Activated effector memory CD4-positive, alpha-beta T cell treated with Interleukin-2 at 50 U/mL for 16 hours (primary cell): ENCODE data around the gene KHDRBS2.
"Not testable (repeated sequence)": the region's sequence is repeated elsewhere in the genome, so short reads cannot be mapped to it uniquely, and the experiment has no call there.

ENCODE experiments used
- DNase-seq: peaks from one replicate; pipeline ENCODE4 v3.0.0-alpha.2; 2020

Gene KHDRBS2

GRCh38 chr6:61835237-61835636 lies 450.8 kb downstream of the KHDRBS2 start:
- DNase-seq, result no peak

GRCh38 chr6:61833176-61833755 lies 452.8 kb downstream of the KHDRBS2 start:
- no peak for DNase-seq

- DNase-seq, result no peak
Measured at GRCh38 chr6:61817716-61818115, 468.3 kb downstream of the KHDRBS2 start.

GRCh38 chr6:61810047-61810446 lies 476.0 kb downstream of the KHDRBS2 start:
- DNase-seq, result no peak

GRCh38 chr6:61809004-61809595 lies 476.9 kb downstream of the KHDRBS2 start:
- no peak for DNase-seq

- no peak for DNase-seq
Measured at GRCh38 chr6:61787998-61788397, 498.0 kb downstream of the KHDRBS2 start.

GRCh38 chr6:61769446-61769845 lies 516.6 kb downstream of the KHDRBS2 start:
- not testable (repeated sequence) for DNase-seq

- no peak for DNase-seq
Measured at GRCh38 chr6:61755739-61756138, 530.3 kb downstream of the KHDRBS2 start.

GRCh38 chr6:61751986-61752385 lies 534.0 kb downstream of the KHDRBS2 start:
- DNase-seq, result no peak

GRCh38 chr6:61745994-61746393 lies 540.0 kb downstream of the KHDRBS2 start:
- DNase-seq, result no peak

GRCh38 chr6:61711849-61712248 lies 574.2 kb downstream of the KHDRBS2 start:
- no peak for DNase-seq

GRCh38 chr6:61688165-61688564 lies 597.9 kb downstream of the KHDRBS2 start:
- DNase-seq, result no peak

- no peak for DNase-seq
Measured at GRCh38 chr6:61682562-61682961, 603.5 kb downstream of the KHDRBS2 start.

GRCh38 chr6:61679625-61680024 lies 606.4 kb downstream of the KHDRBS2 start:
- no peak for DNase-seq

- DNase-seq, result no peak
Measured at GRCh38 chr6:61675734-61676133, 610.3 kb downstream of the KHDRBS2 start.

- DNase-seq, result no peak
Measured at GRCh38 chr6:61649845-61650244, 636.2 kb downstream of the KHDRBS2 start.

GRCh38 chr6:61640463-61640862 lies 645.6 kb downstream of the KHDRBS2 start:
- DNase-seq, result no peak
